ENCODE data around the gene LRRC17.

Gene LRRC17

GRCh38 chr7:102912742-102913141 lies at the start of gene LRRC17:
TSS of gene LRRC17 (plus strand) at chr7:102913000. CDS start at chr7:102933914, 20,914 bp downstream.
- no peak for FAIRE-seq
- no peak for DNase-seq (ENCODE audit: low spot score)

- FAIRE-seq (no peak), DNase-seq (ENCODE audit: low spot score) (no peak)
Observed at GRCh38 chr7:102864958-102865357, 47.8 kb upstream of the LRRC17 start.

GRCh38 chr7:102866535-102867215 lies 46.1 kb upstream of the LRRC17 start:
- DNase-seq (ENCODE audit: low spot score) (no peak), FAIRE-seq (no peak)

GRCh38 chr7:102869195-102869594 lies 43.6 kb upstream of the LRRC17 start:
- FAIRE-seq: no peak
- DNase-seq (ENCODE audit: low spot score): no peak

- no peak for DNase-seq (ENCODE audit: low spot score)
Observed at GRCh38 chr7:102872460-102872859, 40.3 kb upstream of the LRRC17 start.

GRCh38 chr7:102873470-102874165 lies 39.2 kb upstream of the LRRC17 start:
- peak; percentile 81 for FAIRE-seq

More at GRCh38 chr7:102872460-102872859, 40.3 kb upstream of the LRRC17 start:
- no peak for FAIRE-seq

GRCh38 chr7:102874166-102874829 lies 38.5 kb upstream of the LRRC17 start:
- peak; percentile 90 for FAIRE-seq
- DNase-seq (ENCODE audit: low spot score): peak; percentile 83

More at GRCh38 chr7:102873470-102874165, 39.2 kb upstream of the LRRC17 start:
- no peak for DNase-seq (ENCODE audit: low spot score)

GRCh38 chr7:102874966-102875365 lies 37.8 kb upstream of the LRRC17 start:
- no peak for FAIRE-seq
- DNase-seq (ENCODE audit: low spot score): no peak

GRCh38 chr7:102875700-102876295 lies 37.0 kb upstream of the LRRC17 start:
- FAIRE-seq (peak; percentile 98), DNase-seq (ENCODE audit: low spot score) (peak; percentile 96)

- DNase-seq (ENCODE audit: low spot score): no peak
- FAIRE-seq: no peak
Observed at GRCh38 chr7:102883098-102883860, 29.5 kb upstream of the LRRC17 start.

- no peak for DNase-seq (ENCODE audit: low spot score)
- FAIRE-seq: no peak
Observed at GRCh38 chr7:102888561-102889233, 24.1 kb upstream of the LRRC17 start.

- FAIRE-seq (no peak), DNase-seq (ENCODE audit: low spot score) (no peak)
Observed at GRCh38 chr7:102889851-102890250, 22.9 kb upstream of the LRRC17 start.

GRCh38 chr7:102890292-102890970 lies 22.4 kb upstream of the LRRC17 start:
- no peak for FAIRE-seq
- no peak for DNase-seq (ENCODE audit: low spot score)

- no peak for DNase-seq (ENCODE audit: low spot score)
- peak; percentile 90 for FAIRE-seq
Observed at GRCh38 chr7:102890971-102891692, 21.7 kb upstream of the LRRC17 start.

- FAIRE-seq (no peak), DNase-seq (ENCODE audit: low spot score) (peak; percentile 87)
Observed at GRCh38 chr7:102891693-102892261, 21.0 kb upstream of the LRRC17 start.

- no peak for FAIRE-seq
- no peak for DNase-seq (ENCODE audit: low spot score)
Observed at GRCh38 chr7:102892631-102893278, 20.0 kb upstream of the LRRC17 start.

- DNase-seq (ENCODE audit: low spot score): no peak
- FAIRE-seq: no peak
Observed at GRCh38 chr7:102895602-102896001, 17.2 kb upstream of the LRRC17 start.

GRCh38 chr7:102896585-102896984 lies 16.2 kb upstream of the LRRC17 start:
- FAIRE-seq: no peak

More at GRCh38 chr7:102896585-102896984, 16.2 kb upstream of the LRRC17 start:
- no peak for DNase-seq (ENCODE audit: low spot score)
